ENCODE results near the gene SMC3. TPM values are rescaled to one million over a fixed set of nuclear protein-coding genes. Genes with fewer than 3 reads are reported as not detected.

Gene SMC3
- total and polyA plus RNA-seq, 4 donors: 7.2 to 26.4 (median 18.1) TPM

GRCh38 chr10:110643653-110644597 lies 76.4 kb downstream of the SMC3 start, which contains the start of gene RBM20:
Gene RBM20 (plus strand): TSS chr10:110644336. CDS start chr10:110644455, 119 bp downstream.
- DNase-seq (ENCODE audit: low spot score): no peak
- Histone ChIP-seq H3K4me1 (ENCODE audit: control insufficient read depth in 4 of 4, insufficient read depth in 4 of 4, low read length in 3 of 4) (peaks cover 3 to 22% (median 17%) of the 10 kb centered on the region in 4 donors), H3K9me3 (ENCODE audit: control insufficient read depth in 4 of 4, low read length in 3 of 4) (no peaks in the 10 kb centered on the region), H3K9ac (ENCODE audit: low read depth in 1 of 2, low read length in 2 of 2) (no peak within 1 kb of the TSS), H3K4me3 (ENCODE audit: low read depth in 1 of 3, low read length in 3 of 3) (peak within 1 kb of the TSS; percentile 31 to 65 (median 62)), H3K27me3 (ENCODE audit: control insufficient read depth in 4 of 4, insufficient read depth in 4 of 4, low read length in 3 of 4) (peaks cover 0 to 25% (median 12%) of the 10 kb centered on the region in 4 donors), H3K27ac (ENCODE audit: low read depth in 1 of 2, low read length in 2 of 2) (no peak within 1 kb of the TSS), H3K36me3 (ENCODE audit: control insufficient read depth in 4 of 4, insufficient read depth in 3 of 4, low read depth in 1 of 4, low read length in 3 of 4) (no peaks in the 10 kb centered on the region)
- TF ChIP-seq YY1 (IDR thresholded peaks at IDR 0.05) (no peak), MAX (IDR thresholded peaks at IDR 0.05) (no peak), ATF3 (IDR thresholded peaks at IDR 0.05) (no peak), JUND (IDR thresholded peaks at IDR 0.05) (no peak), RXRA (IDR thresholded peaks at IDR 0.05) (no peak), TAF1 (conservative IDR thresholded peaks at IDR 0.05) (no peak), SP1 (IDR thresholded peaks at IDR 0.05) (no peak), FOXA1 (IDR thresholded peaks at IDR 0.05) (no peak), REST (IDR thresholded peaks at IDR 0.05) (no peak), ZBTB33 (IDR thresholded peaks at IDR 0.05) (no peak)
- WGBS: 1% methylated on average over 106 of the region's 106 CpGs

- 26% methylated on average over 31 of the region's 31 CpGs for WGBS
- Histone ChIP-seq H3K4me1 (ENCODE audit: control insufficient read depth in 4 of 4, insufficient read depth in 4 of 4, low read length in 3 of 4) (peaks cover 3 to 22% (median 17%) of the 10 kb centered on the region in 4 donors), H3K36me3 (ENCODE audit: control insufficient read depth in 4 of 4, insufficient read depth in 3 of 4, low read depth in 1 of 4, low read length in 3 of 4) (no peaks in the 10 kb centered on the region), H3K9me3 (ENCODE audit: control insufficient read depth in 4 of 4, low read length in 3 of 4) (no peaks in the 10 kb centered on the region), H3K27ac (ENCODE audit: low read depth in 1 of 2, low read length in 2 of 2) (no peak overlapping the region), H3K4me3 (ENCODE audit: low read depth in 1 of 3, low read length in 3 of 3) (peak overlapping the region in 1 of 3 donors; percentile 65), H3K9ac (ENCODE audit: low read depth in 1 of 2, low read length in 2 of 2) (no peak overlapping the region), H3K27me3 (ENCODE audit: control insufficient read depth in 4 of 4, insufficient read depth in 4 of 4, low read length in 3 of 4) (peaks cover 0 to 25% (median 12%) of the 10 kb centered on the region in 4 donors)
- no peak for DNase-seq (ENCODE audit: low spot score)
- TF ChIP-seq GABPA (IDR thresholded peaks at IDR 0.05 in 1 of 2, conservative IDR thresholded peaks at IDR 0.05 in 1 of 2) (no peak), EGR1 (IDR thresholded peaks at IDR 0.05; ENCODE audit: low read depth in 2 of 2) (no peak), MAX (IDR thresholded peaks at IDR 0.05) (no peak), HNF4A (conservative IDR thresholded peaks at IDR 0.05) (no peak), ATF3 (IDR thresholded peaks at IDR 0.05) (no peak), RXRA (IDR thresholded peaks at IDR 0.05) (no peak), RAD21 (IDR thresholded peaks at IDR 0.05) (no peak), SP1 (IDR thresholded peaks at IDR 0.05) (no peak), FOXA1 (IDR thresholded peaks at IDR 0.05) (no peak), ZBTB33 (IDR thresholded peaks at IDR 0.05) (no peak), HNF4G (IDR thresholded peaks at IDR 0.05) (no peak)
Measured at GRCh38 chr10:110644598-110645462, 77.3 kb downstream of the SMC3 start.
